HEK293T (cell line): Measurements from ENCODE around the gene CCNY.

ENCODE experiments used
- ARNT ChIP-seq: fragments of 450-650 bp; IDR thresholded peaks from 2 replicates; pipeline ENCODE4 v1.6.1; 2017; ENCODE audit warnings: mild to moderate bottlenecking
- SP1 ChIP-seq: fragments of 450-650 bp; IDR thresholded peaks from 2 replicates; pipeline ENCODE4 v1.6.1; 2017
- SUZ12 ChIP-seq: fragments of 450-650 bp; IDR thresholded peaks from 2 replicates; pipeline ENCODE4 v1.6.1; 2016; ENCODE audit warnings: mild to moderate bottlenecking

DNA sequence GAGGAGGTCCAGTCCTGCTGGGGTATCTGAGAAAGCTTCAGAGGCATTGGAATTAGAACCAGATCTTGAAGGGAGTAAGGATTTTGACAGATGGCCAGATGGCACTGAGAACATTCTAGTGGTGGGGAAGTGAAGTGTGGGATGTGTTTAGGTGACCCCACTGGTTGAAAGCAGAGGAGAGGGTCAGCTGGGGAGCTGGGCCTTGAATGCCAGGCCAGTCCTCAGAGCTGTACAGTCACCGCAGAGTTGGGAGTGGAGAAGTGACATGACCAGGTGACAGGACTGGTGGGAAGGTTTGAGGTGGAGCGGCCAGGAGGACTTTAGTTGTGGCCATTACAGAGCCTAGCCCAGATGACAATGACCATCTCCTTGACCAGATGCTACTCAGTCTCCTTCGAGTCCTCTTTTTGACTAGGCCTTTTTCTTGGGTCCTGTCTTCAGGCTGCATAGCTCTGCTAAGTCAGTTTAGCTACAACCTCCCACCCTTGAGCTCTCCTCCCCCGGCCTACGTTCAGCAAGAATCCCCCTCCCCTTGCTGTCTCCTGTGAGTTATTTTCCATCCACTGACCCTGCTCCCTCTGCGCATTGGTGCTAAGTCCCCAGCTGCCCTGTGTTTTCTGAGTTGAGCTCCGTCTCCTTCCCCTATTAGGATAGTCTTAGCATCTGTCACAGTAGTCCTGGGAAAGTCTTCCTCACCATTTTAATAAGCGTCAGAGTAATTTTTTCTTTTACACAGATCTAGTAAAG is 56.3 kb downstream of the CCNY start:
- TF ChIP-seq SUZ12: no peak
- TF ChIP-seq ARNT: no peak
- no peak for TF ChIP-seq SP1
